Mesenchymal stem cell (in vitro differentiated cells and primary cell): Measurements from ENCODE around the gene FTSJ3.

Experiments used
- DNase-seq: peaks from one replicate; pipeline ENCODE4 v3.0.0-alpha.2; 2013
- H2AFZ ChIP-seq: one replicate; pipeline ENCODE4 v1.6.1; 2013; ENCODE audit warnings: low read depth, mild to moderate bottlenecking, control low read depth, inconsistent platforms, low read length, moderate library complexity
- H2AK5ac ChIP-seq: 2 replicates; pipeline ENCODE4 v1.6.1; 2013; ENCODE audit warnings: low read length, moderate library complexity, mild to moderate bottlenecking, inconsistent platforms; ENCODE audit not compliant: severe bottlenecking
- H2BK120ac ChIP-seq: one replicate; pipeline ENCODE4 v1.6.1; 2013; ENCODE audit warnings: low read depth, mild to moderate bottlenecking, inconsistent platforms, low read length, moderate library complexity
- H2BK12ac ChIP-seq, 2 experiments: one replicate each; pipeline ENCODE4 v1.6.1; 2013; ENCODE audit warnings: inconsistent platforms in 2 of 2, low read length in 2 of 2, mild to moderate bottlenecking in 2 of 2, moderate library complexity in 2 of 2, control low read depth in 1 of 2
- H2BK15ac ChIP-seq: one replicate; pipeline ENCODE4 v1.6.1; 2013; ENCODE audit warnings: mild to moderate bottlenecking, low read depth, inconsistent platforms; ENCODE audit not compliant: poor library complexity, severe bottlenecking
- H2BK5ac ChIP-seq: 2 replicates; pipeline ENCODE4 v1.6.1; 2013; ENCODE audit warnings: low read depth, mild to moderate bottlenecking, low read length, control low read depth, inconsistent platforms; ENCODE audit not compliant: poor library complexity, severe bottlenecking
- H3K14ac ChIP-seq, 2 experiments: one replicate each; pipeline ENCODE4 v1.6.1; 2013; ENCODE audit warnings: inconsistent platforms in 2 of 2, low read length in 2 of 2, control low read depth in 1 of 2, mild to moderate bottlenecking in 1 of 2, moderate library complexity in 1 of 2
- H3K18ac ChIP-seq, 2 experiments: one replicate each; pipeline ENCODE4 v1.6.1; 2013; ENCODE audit warnings: inconsistent platforms in 2 of 2, low read length in 2 of 2, control low read depth in 1 of 2, low read depth in 1 of 2, mild to moderate bottlenecking in 1 of 2
- H3K23ac ChIP-seq, 2 experiments: one replicate each; pipeline ENCODE4 v1.6.1; 2013; ENCODE audit warnings: inconsistent platforms in 2 of 2, low read length in 2 of 2, mild to moderate bottlenecking in 2 of 2, moderate library complexity in 2 of 2, control low read depth in 1 of 2
- H3K27ac ChIP-seq: 2 replicates; pipeline ENCODE4 v1.5.1; 2013; ENCODE audit warnings: mild to moderate bottlenecking, moderate library complexity, low read length, control low read depth, inconsistent platforms; ENCODE audit not compliant: poor library complexity, severe bottlenecking
- H3K27me3 ChIP-seq, 2 experiments: 2 replicates each; pipeline versions ENCODE4 v1.6.1 to v1.7.0; 2013; ENCODE audit warnings: low read length in 2 of 2, mild to moderate bottlenecking in 2 of 2, moderate library complexity in 2 of 2, control low read depth in 1 of 2, inconsistent platforms in 1 of 2; ENCODE audit not compliant: control insufficient read depth in 1 of 2, insufficient read depth in 1 of 2
- H3K36me3 ChIP-seq, 2 experiments: 2 replicates each; pipeline versions ENCODE4 v1.6.1 to v1.7.0; 2013; ENCODE audit warnings: low read length in 2 of 2, control low read depth in 1 of 2, inconsistent platforms in 1 of 2, low read depth in 1 of 2, mild to moderate bottlenecking in 1 of 2; ENCODE audit not compliant: insufficient read depth in 2 of 2, control insufficient read depth in 1 of 2
- H3K4ac ChIP-seq, 2 experiments: one replicate each; pipeline ENCODE4 v1.6.1; 2013; ENCODE audit warnings: inconsistent platforms in 2 of 2, low read length in 2 of 2, mild to moderate bottlenecking in 2 of 2, moderate library complexity in 2 of 2, control low read depth in 1 of 2, low read depth in 1 of 2
- H3K4me1 ChIP-seq: 2 replicates; pipeline ENCODE4 v1.6.1; 2013; ENCODE audit warnings: low read depth, low read length, control low read depth; ENCODE audit not compliant: control insufficient read depth, insufficient read depth
- H3K4me2 ChIP-seq: 2 replicates; pipeline ENCODE4 v1.6.1; 2013; ENCODE audit warnings: low read length, mild to moderate bottlenecking, inconsistent platforms; ENCODE audit not compliant: poor library complexity, severe bottlenecking
- H3K4me3 ChIP-seq, 2 experiments: 2 replicates each; pipeline versions ENCODE4 v1.5.1 to v1.7.0; 2013; ENCODE audit warnings: low read length in 2 of 2, mild to moderate bottlenecking in 2 of 2, control low read depth in 1 of 2, low read depth in 1 of 2; ENCODE audit not compliant: insufficient read depth in 1 of 2
- H3K79me1 ChIP-seq: replicated peaks from 2 replicates; pipeline ENCODE4 v1.6.1; 2013; ENCODE audit warnings: mild to moderate bottlenecking, control low read depth, low read length, inconsistent platforms; ENCODE audit not compliant: poor library complexity, severe bottlenecking
- H3K9ac ChIP-seq: 2 replicates; pipeline ENCODE4 v1.7.0; 2013; ENCODE audit warnings: mild to moderate bottlenecking, low read length, moderate library complexity
- H3K9me3 ChIP-seq: 2 replicates; pipeline ENCODE4 v1.7.0; 2013; ENCODE audit warnings: mild to moderate bottlenecking, low read length; ENCODE audit not compliant: control insufficient read depth
- H4K8ac ChIP-seq: one replicate; pipeline ENCODE4 v1.6.1; 2013; ENCODE audit warnings: inconsistent platforms, mild to moderate bottlenecking, low read length, moderate library complexity
- H4K91ac ChIP-seq: one replicate; pipeline ENCODE4 v1.6.1; 2013; ENCODE audit warnings: mild to moderate bottlenecking, low read length, inconsistent platforms
- WGBS: methylation state at CpG from one replicate; pipeline ENCODE4 v1.1.7; 2013; ENCODE audit warnings: mixed read lengths; 5-methylcytosine and 5-hydroxymethylcytosine counted together

The FTSJ3 gene

DNA sequence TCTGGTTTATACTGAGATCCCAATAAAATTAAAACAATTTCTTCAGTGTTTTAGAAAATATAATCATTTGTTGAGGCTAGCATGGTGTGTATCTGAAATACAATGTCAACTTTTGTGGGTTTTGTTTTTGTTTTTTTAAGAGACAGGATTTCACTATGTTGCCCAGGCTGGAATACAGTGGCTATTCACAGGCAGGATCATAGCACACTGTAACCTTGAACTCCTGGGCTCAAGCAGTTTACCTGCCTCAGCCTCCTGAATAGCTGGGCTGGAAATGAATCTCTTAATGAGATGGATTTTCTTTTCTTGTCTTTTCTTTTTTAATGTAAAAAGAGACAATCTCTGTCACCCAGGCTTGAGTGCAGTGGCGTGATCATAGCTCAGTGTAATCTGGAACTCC, 41.3 kb downstream of the FTSJ3 start:
- no peaks in the 10 kb centered on the region for H3K9me3 ChIP-seq
- no peak overlapping the region for H3K23ac ChIP-seq
- H3K79me1 ChIP-seq = peaks cover 4% of the 10 kb centered on the region
- H2BK5ac ChIP-seq = no peak overlapping the region
- H3K4me1 ChIP-seq = peaks cover 5% of the 10 kb centered on the region
- H3K4me3 ChIP-seq = no peak overlapping the region
- no peak overlapping the region for H3K18ac ChIP-seq
- H3K4me2 ChIP-seq = no peak overlapping the region
- no peak overlapping the region for H3K27ac ChIP-seq
- H2BK12ac ChIP-seq = no peak overlapping the region
- H2AK5ac ChIP-seq = no peak overlapping the region
- no peak overlapping the region for H3K4ac ChIP-seq
- no peak for DNase-seq
- H3K9ac ChIP-seq = no peak overlapping the region
- peaks cover 31 to 67% of the 10 kb centered on the region in 2 experiments for H3K36me3 ChIP-seq
- no peak overlapping the region for H3K14ac ChIP-seq
- WGBS = 100% methylated on average over 1 of the region's 1 CpG
- H2BK15ac ChIP-seq = no peak overlapping the region
- no peak overlapping the region for H2AFZ ChIP-seq
- no peak overlapping the region for H4K8ac ChIP-seq
- no peaks in the 10 kb centered on the region for H3K27me3 ChIP-seq
- no peak overlapping the region for H2BK120ac ChIP-seq
- H4K91ac ChIP-seq = no peak overlapping the region

- no peaks in the 10 kb centered on the region for H3K27me3 ChIP-seq
Observed at GRCh38 chr17:63785556-63785955, 41.9 kb downstream of the FTSJ3 start.

DNA sequence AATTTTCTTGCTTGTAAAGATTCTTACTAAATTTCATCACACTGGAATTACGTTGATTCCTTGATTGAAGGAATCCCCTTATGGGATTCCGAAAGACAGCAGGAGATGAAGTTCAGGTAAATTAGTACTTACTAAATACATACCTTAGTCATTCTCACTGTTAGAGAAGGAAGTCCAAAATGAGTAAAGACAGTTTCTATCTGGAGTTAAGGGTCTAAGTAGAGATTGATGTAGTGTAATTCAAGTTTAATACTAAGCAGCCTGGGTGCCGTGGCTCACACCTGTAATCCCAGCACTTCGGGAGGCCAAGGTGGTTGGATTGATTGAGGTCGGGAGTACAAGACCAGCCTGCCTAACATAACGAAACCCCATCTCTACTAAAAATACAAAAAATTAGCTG, 43.9 kb downstream of the FTSJ3 start:
- no peak overlapping the region for H3K4ac ChIP-seq
- no peak overlapping the region for H4K91ac ChIP-seq
- H2BK15ac ChIP-seq = no peak overlapping the region
- H2BK12ac ChIP-seq = no peak overlapping the region
- H2BK5ac ChIP-seq = no peak overlapping the region
- no peak overlapping the region for H3K18ac ChIP-seq
- H3K9ac ChIP-seq = no peak overlapping the region
- no peak overlapping the region for H3K23ac ChIP-seq
- H2AFZ ChIP-seq = no peak overlapping the region
- 94% methylated on average over 4 of the region's 6 CpGs for WGBS
- peaks cover 9% of the 10 kb centered on the region for H3K4me1 ChIP-seq
- no peak overlapping the region for H3K14ac ChIP-seq
- no peak overlapping the region for H4K8ac ChIP-seq
- peaks cover 20 to 59% of the 10 kb centered on the region in 2 experiments for H3K36me3 ChIP-seq
- no peaks in the 10 kb centered on the region for H3K9me3 ChIP-seq
- H3K4me2 ChIP-seq = no peak overlapping the region
- H3K4me3 ChIP-seq = no peak overlapping the region
- H3K27me3 ChIP-seq = no peaks in the 10 kb centered on the region
- no peak overlapping the region for H2AK5ac ChIP-seq
- no peak for DNase-seq
- H2BK120ac ChIP-seq = no peak overlapping the region
- no peaks in the 10 kb centered on the region for H3K79me1 ChIP-seq
- no peak overlapping the region for H3K27ac ChIP-seq

More at GRCh38 chr17:63785556-63785955, 41.9 kb downstream of the FTSJ3 start:
- Histone ChIP-seq H3K4ac (no peak overlapping the region), H3K9me3 (no peaks in the 10 kb centered on the region), H2AK5ac (no peak overlapping the region), H3K27ac (no peak overlapping the region), H3K23ac (no peak overlapping the region), H2BK120ac (no peak overlapping the region), H3K4me3 (no peak overlapping the region), H2BK5ac (no peak overlapping the region), H4K91ac (no peak overlapping the region), H2BK15ac (no peak overlapping the region), H3K18ac (no peak overlapping the region), H3K79me1 (peaks cover 4% of the 10 kb centered on the region), H3K4me2 (no peak overlapping the region), H3K4me1 (peaks cover 5% of the 10 kb centered on the region), H2BK12ac (no peak overlapping the region), H2AFZ (no peak overlapping the region), H3K9ac (peak overlapping the region; percentile 32), H3K36me3 (peaks cover 28 to 61% of the 10 kb centered on the region in 2 experiments), H3K14ac (no peak overlapping the region), H4K8ac (no peak overlapping the region)
- peak; percentile 33 for DNase-seq
- no CpG with 5 or more reads among the region's 1 CpG for WGBS

DNA sequence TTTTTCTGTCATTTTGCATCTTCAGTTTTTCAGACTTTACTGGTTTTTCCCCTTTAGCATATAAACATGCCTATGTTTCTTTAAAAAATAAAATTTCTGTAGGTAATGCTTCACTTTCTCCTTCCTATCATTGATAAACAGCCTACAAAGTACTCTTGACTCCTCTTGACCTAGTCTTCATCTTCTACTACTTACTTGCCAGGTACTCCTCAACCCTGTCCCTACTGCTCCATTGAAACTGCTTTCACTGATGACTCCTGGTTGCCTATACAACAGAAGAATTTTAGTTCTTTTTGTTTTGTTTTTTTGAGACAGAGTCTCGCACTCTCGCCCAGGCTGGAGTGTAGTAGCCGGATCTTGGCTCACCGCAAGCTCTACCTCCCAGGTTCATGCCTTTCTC, 46.5 kb downstream of the FTSJ3 start:
- Histone ChIP-seq H3K9ac (peak overlapping the region; percentile 33), H3K4ac (no peak overlapping the region), H2BK15ac (no peak overlapping the region), H2BK12ac (no peak overlapping the region), H2BK5ac (no peak overlapping the region), H3K27ac (no peak overlapping the region), H2BK120ac (no peak overlapping the region), H3K4me3 (no peak overlapping the region), H3K27me3 (no peaks in the 10 kb centered on the region), H3K18ac (no peak overlapping the region), H3K23ac (no peak overlapping the region), H2AK5ac (no peak overlapping the region), H3K36me3 (peaks cover 13 to 60% of the 10 kb centered on the region in 2 experiments), H4K91ac (no peak overlapping the region), H3K9me3 (no peaks in the 10 kb centered on the region), H3K4me2 (no peak overlapping the region), H4K8ac (no peak overlapping the region), H3K4me1 (peaks cover 11% of the 10 kb centered on the region), H2AFZ (no peak overlapping the region), H3K14ac (no peak overlapping the region), H3K79me1 (no peaks in the 10 kb centered on the region)
- DNase-seq = no peak
- WGBS = 100% methylated on average over 2 of the region's 4 CpGs
